ENCODE measurements around the gene KRTAP10-12.
A peak's percentile ranks its signal among the peaks of the same experiment; 100 is the strongest.

KRTAP10-12 gene

DNA sequence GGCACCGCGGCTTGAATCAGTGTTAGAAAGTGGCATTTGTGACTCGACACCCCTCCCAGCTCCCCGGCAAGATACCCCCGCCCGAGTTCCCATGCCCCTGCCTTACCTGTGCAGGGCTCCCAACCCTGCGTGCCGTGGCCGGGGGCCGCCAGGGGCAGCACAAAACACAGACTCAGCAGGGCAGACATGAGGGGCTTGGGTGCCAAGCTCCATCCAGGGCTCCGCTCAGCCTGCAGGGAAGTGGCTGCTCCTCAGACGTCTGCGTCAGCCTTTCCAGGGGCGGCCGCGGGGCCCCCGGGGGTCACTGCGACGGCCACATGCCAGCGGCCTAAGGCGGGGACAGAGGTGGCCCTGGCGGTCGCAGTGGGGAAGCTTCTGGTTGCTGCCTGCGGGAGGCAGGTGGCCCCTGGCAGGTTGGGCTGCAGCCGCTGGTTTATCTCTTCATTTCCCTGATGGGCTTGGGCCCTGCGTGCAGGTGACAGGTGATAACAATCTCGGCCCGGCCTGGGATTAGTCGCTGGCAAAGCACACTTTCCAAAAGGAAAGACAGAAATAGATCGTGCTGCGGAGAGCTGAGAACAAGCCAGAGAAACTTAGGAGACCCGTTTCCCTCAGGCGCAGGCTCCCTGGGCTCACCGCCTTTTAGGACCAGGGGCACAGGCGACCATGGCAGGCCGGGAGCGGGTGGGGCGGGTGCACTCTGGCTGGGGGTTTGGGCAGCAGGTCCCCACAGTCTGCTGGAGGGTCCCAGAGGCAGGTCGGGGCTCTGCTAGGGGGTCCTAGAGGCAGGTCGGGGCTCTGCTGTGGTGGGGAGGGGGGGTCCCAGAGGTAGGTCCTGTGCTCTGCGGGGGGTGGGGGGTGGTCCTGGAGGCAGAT lies 14.6 kb downstream of the KRTAP10-12 start, which contains the start of gene TSPEAR:
TSPEAR (minus strand) TSS at position 246 of the 876 bp plus-strand sequence; CDS start at position 188, 58 bp downstream.
- peak; percentile 60 for DNase-seq (ENCODE audit: low spot score)
- TF ChIP-seq, protein P1, sequence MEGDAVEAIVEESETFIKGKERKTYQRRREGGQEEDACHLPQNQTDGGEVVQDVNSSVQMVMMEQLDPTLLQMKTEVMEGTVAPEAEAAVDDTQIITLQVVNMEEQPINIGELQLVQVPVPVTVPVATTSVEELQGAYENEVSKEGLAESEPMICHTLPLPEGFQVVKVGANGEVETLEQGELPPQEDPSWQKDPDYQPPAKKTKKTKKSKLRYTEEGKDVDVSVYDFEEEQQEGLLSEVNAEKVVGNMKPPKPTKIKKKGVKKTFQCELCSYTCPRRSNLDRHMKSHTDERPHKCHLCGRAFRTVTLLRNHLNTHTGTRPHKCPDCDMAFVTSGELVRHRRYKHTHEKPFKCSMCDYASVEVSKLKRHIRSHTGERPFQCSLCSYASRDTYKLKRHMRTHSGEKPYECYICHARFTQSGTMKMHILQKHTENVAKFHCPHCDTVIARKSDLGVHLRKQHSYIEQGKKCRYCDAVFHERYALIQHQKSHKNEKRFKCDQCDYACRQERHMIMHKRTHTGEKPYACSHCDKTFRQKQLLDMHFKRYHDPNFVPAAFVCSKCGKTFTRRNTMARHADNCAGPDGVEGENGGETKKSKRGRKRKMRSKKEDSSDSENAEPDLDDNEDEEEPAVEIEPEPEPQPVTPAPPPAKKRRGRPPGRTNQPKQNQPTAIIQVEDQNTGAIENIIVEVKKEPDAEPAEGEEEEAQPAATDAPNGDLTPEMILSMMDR (IDR thresholded peaks at IDR 0.05): no peak
- no peak within 1 kb of the TSS for H3K4me3 ChIP-seq
- H3K27ac ChIP-seq: no peak within 1 kb of the TSS

DNA sequence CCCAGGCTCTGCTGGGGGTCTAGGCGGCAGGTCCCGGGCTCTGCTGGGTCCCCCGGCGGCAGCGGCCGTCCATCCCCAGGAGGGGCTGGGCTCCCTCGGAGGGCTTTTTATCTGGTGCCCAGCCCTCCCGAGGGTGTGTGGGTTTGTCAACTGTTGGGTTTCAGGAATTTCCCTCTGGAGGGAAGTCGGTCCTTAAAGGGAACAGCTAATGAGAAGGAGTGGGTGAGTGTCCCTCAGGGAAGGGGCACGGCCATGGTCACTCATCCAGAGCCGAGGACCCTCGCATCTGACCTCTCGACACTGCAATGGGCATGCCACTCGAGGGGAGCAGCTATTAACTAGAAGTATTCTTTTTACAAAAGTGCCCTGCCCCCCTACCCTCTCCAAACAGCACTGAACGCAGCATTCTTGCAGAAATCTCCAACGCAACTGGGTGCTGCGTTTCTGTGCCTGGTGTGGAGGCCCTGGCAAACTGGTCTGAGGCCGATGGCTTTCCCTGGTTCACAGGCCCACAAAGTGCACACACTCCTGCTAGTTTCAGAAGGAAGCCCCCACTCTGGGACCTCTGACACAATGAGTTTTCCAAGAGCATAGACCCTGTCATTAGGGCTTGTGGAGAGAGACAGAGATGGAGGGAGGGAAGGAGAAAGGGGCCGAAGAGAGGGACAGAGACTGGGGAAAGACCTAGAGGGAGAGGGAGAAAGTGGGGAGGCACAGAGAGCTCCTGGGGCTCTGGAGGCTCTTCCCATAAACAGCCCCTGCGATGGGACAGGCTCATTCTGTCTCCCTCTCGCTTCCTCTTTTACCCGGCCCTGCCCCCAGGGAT lies 15.4 kb downstream of the KRTAP10-12 start:
- Histone ChIP-seq H3K27ac (no peak overlapping the region), H3K4me3 (no peak overlapping the region)
- DNase-seq (ENCODE audit: low spot score): peak; percentile 49
- TF ChIP-seq, protein P1 (IDR thresholded peaks at IDR 0.05): no peak

DNA sequence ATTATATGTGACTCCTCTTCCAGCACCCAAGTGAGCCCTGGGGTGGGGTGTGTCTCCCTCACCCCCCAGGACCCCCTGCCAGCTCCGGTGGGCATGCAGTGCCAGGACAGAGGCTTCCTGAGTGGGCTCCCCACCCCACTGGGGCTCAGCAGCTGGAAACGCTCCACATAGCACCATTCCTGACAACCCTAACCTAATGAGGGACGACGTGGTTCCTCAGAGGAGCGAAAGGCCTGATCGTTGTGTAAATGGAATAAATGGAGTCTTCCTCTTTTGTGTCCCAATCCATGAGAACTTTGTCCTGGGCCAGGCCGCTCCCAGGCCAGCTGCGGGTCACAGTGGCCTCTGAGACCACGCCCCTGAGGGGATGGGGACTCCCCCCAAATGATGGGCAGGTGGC lies 16.2 kb downstream of the KRTAP10-12 start:
- H3K27ac ChIP-seq: no peak overlapping the region
- TF ChIP-seq, protein P1 (IDR thresholded peaks at IDR 0.05): no peak
- H3K4me3 ChIP-seq: no peak overlapping the region
- DNase-seq (ENCODE audit: low spot score): peak; percentile 56

DNA sequence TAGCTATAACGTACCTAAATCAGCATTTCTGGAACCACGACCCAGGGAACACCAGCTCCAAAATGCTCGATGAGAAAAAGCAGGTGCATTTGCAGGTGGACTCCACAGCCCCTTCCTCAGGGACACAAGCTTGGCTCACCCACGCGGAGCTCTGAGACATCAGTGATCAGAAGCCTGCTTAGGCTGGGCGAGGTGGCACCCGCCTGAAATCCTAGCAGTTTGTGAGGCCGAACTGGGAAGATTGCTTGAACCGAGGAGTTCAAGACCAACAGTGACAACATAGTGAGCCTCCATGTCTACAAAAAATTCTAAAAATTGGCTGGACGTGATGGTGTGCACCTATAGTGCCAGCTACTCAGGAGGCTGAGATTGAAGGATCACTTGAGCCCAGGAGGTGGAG lies 16.9 kb downstream of the KRTAP10-12 start:
- DNase-seq (ENCODE audit: low spot score): peak; percentile 8
- Histone ChIP-seq H3K27ac (no peak overlapping the region), H3K4me3 (no peak overlapping the region)
- TF ChIP-seq, protein P1 (IDR thresholded peaks at IDR 0.05): no peak

DNA sequence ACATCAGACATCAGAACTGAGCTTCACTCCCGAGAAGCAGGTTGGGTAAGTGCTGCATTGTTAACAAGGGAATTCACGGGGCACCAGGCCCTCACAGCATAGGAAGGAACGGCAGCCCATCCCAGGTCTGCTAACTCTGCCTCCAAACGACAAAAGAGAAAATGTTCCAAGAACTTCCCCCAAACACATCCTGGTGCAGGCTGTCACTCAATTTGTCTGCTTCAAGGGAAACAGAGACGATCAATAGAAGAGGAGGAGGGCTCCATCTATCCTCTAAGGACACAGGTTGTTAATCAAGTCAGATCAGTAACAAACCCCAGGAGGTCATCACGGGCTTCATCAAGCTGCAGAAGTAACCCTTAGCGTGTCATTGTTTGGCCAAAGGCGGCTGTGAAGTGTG lies 17.9 kb downstream of the KRTAP10-12 start:
- no peak overlapping the region for H3K27ac ChIP-seq
- TF ChIP-seq, protein P1 (IDR thresholded peaks at IDR 0.05): no peak
- H3K4me3 ChIP-seq: no peak overlapping the region
- peak; percentile 8 for DNase-seq (ENCODE audit: low spot score)

DNA sequence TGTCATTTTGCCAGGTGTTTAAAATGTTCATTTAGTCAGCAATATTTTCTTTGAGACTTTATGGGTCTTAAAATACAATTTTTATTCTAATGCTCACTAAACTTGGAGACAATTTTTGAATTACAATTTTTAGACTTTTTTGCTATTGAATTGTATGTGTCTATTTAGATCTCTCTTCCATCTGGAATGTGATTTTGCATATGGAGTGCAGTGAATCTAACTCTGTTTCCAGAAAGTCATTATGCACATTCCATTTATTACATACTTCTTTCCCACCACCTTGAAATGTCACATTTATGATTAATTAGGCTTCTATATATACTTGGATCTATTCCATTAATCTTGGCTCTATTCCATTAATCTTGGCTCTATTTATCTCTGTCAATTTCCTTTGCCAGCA lies 20.0 kb downstream of the KRTAP10-12 start:
- TF ChIP-seq, protein P1 (IDR thresholded peaks at IDR 0.05): no peak
- no peak overlapping the region for H3K4me3 ChIP-seq
- DNase-seq (ENCODE audit: low spot score): no peak
- no peak overlapping the region for H3K27ac ChIP-seq
